ENCODE measurements around the gene PRR36.

DNA sequence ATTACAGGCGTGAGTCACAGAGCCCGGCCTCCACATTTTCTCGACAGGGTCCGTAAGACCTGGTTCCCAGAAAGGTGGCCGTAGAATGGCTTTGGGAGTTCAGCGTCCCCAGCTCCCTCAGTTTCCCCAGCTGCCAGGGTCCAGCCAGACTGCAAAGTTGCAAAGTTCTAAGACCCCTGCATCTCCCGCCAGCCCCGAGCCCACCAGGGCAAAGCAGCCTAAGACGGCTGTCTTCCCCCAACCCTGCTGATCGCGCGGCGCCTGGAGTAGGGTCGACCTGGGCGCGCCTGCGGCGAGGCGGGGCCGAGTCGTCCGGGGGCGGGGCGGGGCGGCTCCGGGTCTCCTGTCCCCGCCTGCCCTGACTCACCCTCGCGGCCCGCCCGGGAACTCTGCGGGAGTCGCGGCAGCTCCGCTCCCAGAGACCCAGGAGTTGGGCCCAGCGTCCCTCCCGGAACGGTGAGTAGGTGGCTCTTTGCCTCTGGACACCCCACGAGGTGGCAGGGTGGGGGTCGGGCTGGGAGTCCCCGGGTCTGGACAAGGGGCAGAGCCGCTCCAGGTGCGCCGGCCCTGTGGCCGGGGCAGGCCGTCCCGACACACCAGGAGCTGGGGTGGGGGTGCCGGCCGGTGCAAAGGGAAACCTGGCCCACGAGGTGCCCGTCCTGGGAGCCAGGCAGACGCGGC is 14.1 kb upstream of the PRR36 start, which contains the start of gene LRRC8E:
- TF ChIP-seq POLR2AphosphoS5 (IDR thresholded peaks at IDR 0.05), result peak in 1 of 3 donors; percentile 51
- TF ChIP-seq, protein P1, sequence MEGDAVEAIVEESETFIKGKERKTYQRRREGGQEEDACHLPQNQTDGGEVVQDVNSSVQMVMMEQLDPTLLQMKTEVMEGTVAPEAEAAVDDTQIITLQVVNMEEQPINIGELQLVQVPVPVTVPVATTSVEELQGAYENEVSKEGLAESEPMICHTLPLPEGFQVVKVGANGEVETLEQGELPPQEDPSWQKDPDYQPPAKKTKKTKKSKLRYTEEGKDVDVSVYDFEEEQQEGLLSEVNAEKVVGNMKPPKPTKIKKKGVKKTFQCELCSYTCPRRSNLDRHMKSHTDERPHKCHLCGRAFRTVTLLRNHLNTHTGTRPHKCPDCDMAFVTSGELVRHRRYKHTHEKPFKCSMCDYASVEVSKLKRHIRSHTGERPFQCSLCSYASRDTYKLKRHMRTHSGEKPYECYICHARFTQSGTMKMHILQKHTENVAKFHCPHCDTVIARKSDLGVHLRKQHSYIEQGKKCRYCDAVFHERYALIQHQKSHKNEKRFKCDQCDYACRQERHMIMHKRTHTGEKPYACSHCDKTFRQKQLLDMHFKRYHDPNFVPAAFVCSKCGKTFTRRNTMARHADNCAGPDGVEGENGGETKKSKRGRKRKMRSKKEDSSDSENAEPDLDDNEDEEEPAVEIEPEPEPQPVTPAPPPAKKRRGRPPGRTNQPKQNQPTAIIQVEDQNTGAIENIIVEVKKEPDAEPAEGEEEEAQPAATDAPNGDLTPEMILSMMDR (IDR thresholded peaks at IDR 0.05), result no peak
- no peak for TF ChIP-seq POLR2A (IDR thresholded peaks at IDR 0.05)
